SK-MEL-5 (cell line): ENCODE measurements around the gene CA10. TPM values are rescaled to one million over a fixed set of nuclear protein-coding genes. Genes with fewer than 3 reads are reported as not detected.

Experiments
- DNase-seq: peaks from one replicate; pipeline ENCODE4 v3.0.0-alpha.2; 2016; ENCODE audit warnings: low read depth, low spot score
- in situ Hi-C: cut with HindIII; loops from 2 replicates; pipeline ENCODE4 v1.10.0; 2016; ENCODE audit warnings: low sequenced_read_pairs, high pct_unique_total_duplicates, low pct_unique_long_range_greater_than_20kb
- polyA plus RNA-seq, 2 experiments: library from polyadenylated mRNA; depleted of rRNA; stranded (reverse); fragments of >200 nt; gene quantifications; 2 replicates each; pipeline ENCODE4 v1.2.3, GENCODE V29; 2015
- total RNA-seq: library from RNA; depleted of rRNA; stranded (reverse); fragments of >200 nt; shearing (Covaris generic); gene quantifications from 2 replicates; pipeline ENCODE4 v1.2.3, GENCODE V29; 2014; rRNA removed

CA10 gene
- not detected in 2 replicates for total RNA-seq
- not detected in 2 replicates for polyA plus RNA-seq (2015; cell fraction: cytosol; rRNA removed)
- polyA plus RNA-seq (2015; cell fraction: nucleus; rRNA removed) = not detected in 2 replicates

- in situ Hi-C loops = no loop called here
These were observed at the start of gene CA10 for GRCh38 chr17:52158450-52159042. Gene CA10, minus strand, starts transcription at chr17:52158714.

GRCh38 chr17:52207796-52208195, 49.3 kb upstream of the CA10 start:
- in situ Hi-C loops = no loop called here
- DNase-seq = no peak

More at GRCh38 chr17:52158450-52159042, at the start of gene CA10:
- no peak for DNase-seq

- in situ Hi-C loops = no loop called here
- no peak for DNase-seq
These were observed 44.1 kb upstream of the CA10 start for GRCh38 chr17:52202520-52203080.

GRCh38 chr17:52201767-52202519, 43.4 kb upstream of the CA10 start:
- in situ Hi-C loops = no loop called here
- no peak for DNase-seq

GRCh38 chr17:52191491-52191890, 33.0 kb upstream of the CA10 start:
- DNase-seq = no peak
- in situ Hi-C loops = no loop called here

- DNase-seq = no peak
- in situ Hi-C loops = no loop called here
These were observed 23.3 kb upstream of the CA10 start for GRCh38 chr17:52181782-52182181.

GRCh38 chr17:52178012-52178411, 19.5 kb upstream of the CA10 start:
- in situ Hi-C loops = no loop called here
- no peak for DNase-seq

GRCh38 chr17:52170963-52171572, 12.6 kb upstream of the CA10 start:
- in situ Hi-C loops = no loop called here
- DNase-seq = peak; percentile 61

GRCh38 chr17:52160136-52160567, 1.6 kb upstream of the CA10 start:
- in situ Hi-C loops = no loop called here
- DNase-seq = no peak

GRCh38 chr17:52159246-52160135, 977 bp upstream of the CA10 start:
- in situ Hi-C loops = no loop called here
- DNase-seq = no peak

GRCh38 chr17:52157603-52158449, 688 bp downstream of the CA10 start:
- no peak for DNase-seq
- in situ Hi-C loops = no loop called here

- DNase-seq = no peak
- in situ Hi-C loops = no loop called here
These were observed 1.6 kb downstream of the CA10 start for GRCh38 chr17:52156576-52157570.

- no peak for DNase-seq
- in situ Hi-C loops = no loop called here
These were observed 3.2 kb downstream of the CA10 start for GRCh38 chr17:52155301-52155700.

GRCh38 chr17:52154466-52154865, 4.0 kb downstream of the CA10 start:
- in situ Hi-C loops = no loop called here
- DNase-seq = no peak

GRCh38 chr17:52150935-52151334, 7.6 kb downstream of the CA10 start:
- in situ Hi-C loops = no loop called here
- DNase-seq = no peak

GRCh38 chr17:52149626-52150025, 8.9 kb downstream of the CA10 start:
- in situ Hi-C loops = no loop called here
- DNase-seq = no peak
